A673 (cell line): ENCODE results near the gene ARMC6. TPM values are rescaled to one million over a fixed set of nuclear protein-coding genes. Genes with fewer than 3 reads are reported as not detected.

Experiments used
- BruUV-seq: library from RNA; stranded (reverse); fragments of 400-500 nt; replicated peaks from 2 replicates; lab custom pipeline; 2021; lab: Mats Ljungman, UMichigan
- CTCF ChIA-PET: fragments of 300-600 bp; sonication (Branson Sonifier 250); formaldehyde crosslinking; loops from one replicate; lab custom pipeline; 2022; ENCODE audit warnings: antibody characterized with exemption; lab: Charles Lee
- POLR2A ChIA-PET: fragments of 300-600 bp; sonication (Branson Sonifier 250); formaldehyde crosslinking; loops from one replicate; lab custom pipeline; 2022; ENCODE audit warnings: antibody characterized with exemption; ENCODE audit not compliant: low non-redundant PET; lab: Charles Lee
- DNase-seq: peaks from one replicate; pipeline ENCODE4 v3.0.0-alpha.2; 2015; ENCODE audit warnings: low spot score
- H3K27ac ChIP-seq: fragments of 200-600 bp; sonication (generic); 2 replicates; pipeline ENCODE4 v1.5.1; 2016; ENCODE audit warnings: mixed run types, low read depth, mild to moderate bottlenecking, mixed read lengths, antibody characterized with exemption, low read length; ENCODE audit not compliant: poor library complexity, severe bottlenecking
- H3K27me3 ChIP-seq: fragments of 200-600 bp; sonication (generic); replicated peaks from 2 replicates; pipeline ENCODE4 v1.6.1; 2017; ENCODE audit warnings: mixed run types, low read depth, mild to moderate bottlenecking, mixed read lengths, antibody characterized with exemption, low read length; ENCODE audit not compliant: insufficient read depth, poor library complexity
- H3K36me3 ChIP-seq: fragments of 200-600 bp; sonication (generic); 2 replicates; pipeline ENCODE4 v1.6.1; 2016; ENCODE audit warnings: mixed run types, mild to moderate bottlenecking, mixed read lengths, antibody characterized with exemption, low read length; ENCODE audit not compliant: insufficient read depth, poor library complexity, severe bottlenecking
- H3K4me1 ChIP-seq: fragments of 200-600 bp; sonication (generic); 2 replicates; pipeline ENCODE4 v1.6.1; 2017; ENCODE audit warnings: mixed run types, mild to moderate bottlenecking, mixed read lengths, antibody characterized with exemption, low read length; ENCODE audit not compliant: insufficient read depth, poor library complexity, severe bottlenecking
- H3K4me3 ChIP-seq: fragments of 200-600 bp; sonication (generic); 2 replicates; pipeline ENCODE4 v1.5.1; 2016; ENCODE audit warnings: low read depth, mixed run types, mild to moderate bottlenecking, mixed read lengths, low read length; ENCODE audit not compliant: poor library complexity, severe bottlenecking
- H3K9me3 ChIP-seq: fragments of 200-600 bp; sonication (generic); 2 replicates; pipeline ENCODE4 v1.6.1; 2016; ENCODE audit warnings: mixed run types, low read depth, mild to moderate bottlenecking, mixed read lengths, antibody characterized with exemption, low read length; ENCODE audit not compliant: poor library complexity, severe bottlenecking
- CTCF ChIP-seq: fragments of 300-800, 200-600 bp; sonication (generic); conservative IDR thresholded peaks from 2 replicates; pipeline ENCODE4 v1.5.1; 2017; ENCODE audit warnings: low read depth, mild to moderate bottlenecking, antibody characterized with exemption, low read length, moderate library complexity, mixed read lengths
- EZH2 ChIP-seq: fragments of 200-600 bp; sonication (generic); IDR thresholded peaks from 2 replicates; pipeline ENCODE4 v1.6.1; 2017; ENCODE audit warnings: borderline replicate concordance, low read depth, mild to moderate bottlenecking, mixed read lengths, antibody characterized with exemption, low read length; ENCODE audit not compliant: poor library complexity, severe bottlenecking
- intact Hi-C: fragments of 100-400 bp; cut with micrococcal nuclease; formaldehyde crosslinking; loops from one replicate; pipeline ENCODE4 v1.10.0; 2022; ENCODE audit not compliant: unreplicated experiment
- total RNA-seq: library from RNA; stranded (reverse); gene quantifications from 2 replicates; pipeline ENCODE4 v1.2.3, GENCODE V29; 2021

Gene ARMC6
- total RNA-seq, 1 experiment from 2014 or later = 62.7 TPM

GRCh38 chr19:18987456-18987855 is 45.9 kb upstream of the ARMC6 start:
- CTCF ChIA-PET = interaction anchor here (0.6 to 2.2 kb wide), 8 partner anchors 8 to 599 kb away, joined by 3 to 10 read pairs (median 4); partner anchors contain the start of genes COPE, DDX49 and UPF1
- intact Hi-C loops = loop anchor here (2.0 to 10.0 kb wide), 2 partner anchors 69 to 523 kb away; partner anchors contain the start of genes COPE and DDX49
- no peak for DNase-seq
- Histone ChIP-seq H3K36me3 (no peaks in the 10 kb centered on the region), H3K4me3 (no peak overlapping the region), H3K27me3 (no peaks in the 10 kb centered on the region), H3K9me3 (no peaks in the 10 kb centered on the region), H3K27ac (no peak overlapping the region), H3K4me1 (peaks cover 20% of the 10 kb centered on the region)
- POLR2A ChIA-PET = no interaction called here
- TF ChIP-seq EZH2 (no peak), CTCF (no peak)
- no TSS peak for BruUV-seq

- ChIA-PET CTCF (interaction anchor here (0.7 kb wide), 1 partner anchor 317 kb away, joined by 7 read pairs; no protein-coding TSS in a partner anchor), POLR2A (no interaction called here)
- Histone ChIP-seq H3K27me3 (no peaks in the 10 kb centered on the region), H3K9me3 (no peaks in the 10 kb centered on the region), H3K27ac (no peak overlapping the region), H3K36me3 (peaks cover 18% of the 10 kb centered on the region), H3K4me1 (peaks cover 20% of the 10 kb centered on the region), H3K4me3 (no peak overlapping the region)
- DNase-seq = no peak
- TF ChIP-seq EZH2 (no peak), CTCF (no peak)
- BruUV-seq = no TSS peak
- intact Hi-C loops = loop anchor here (10.0 kb wide), 1 partner anchor 525 kb away; no protein-coding TSS in a partner anchor
Observed at GRCh38 chr19:18989316-18989715, 44.1 kb upstream of the ARMC6 start.

GRCh38 chr19:18990128-18990708 is 43.2 kb upstream of the ARMC6 start:
- CTCF ChIA-PET = no interaction called here
- Histone ChIP-seq H3K27me3 (no peaks in the 10 kb centered on the region), H3K4me1 (peaks cover 15% of the 10 kb centered on the region), H3K4me3 (no peak overlapping the region), H3K27ac (no peak overlapping the region), H3K36me3 (peaks cover 28% of the 10 kb centered on the region), H3K9me3 (no peaks in the 10 kb centered on the region)
- POLR2A ChIA-PET = no interaction called here
- BruUV-seq = no TSS peak
- intact Hi-C loops = no loop called here
- TF ChIP-seq EZH2 (no peak), CTCF (no peak)
- no peak for DNase-seq
